Astrocyte (in vitro differentiated cells and primary cell): ENCODE data around the gene DGKB. TPM values are rescaled to one million over a fixed set of nuclear protein-coding genes. Genes with fewer than 3 reads are reported as not detected.

ENCODE experiments used
- DNase-seq: peaks from one replicate; pipeline ENCODE4 v3.0.0-alpha.2; 2010; ENCODE audit warnings: low read depth
- FAIRE-seq: peaks from 2 replicates; lab custom pipeline; 2011; peaks lifted over from hg19 to GRCh38; lab: Jason Lieb, UNC
- H2AFZ ChIP-seq: 2 replicates; pipeline ENCODE4 v1.6.0; 2012; ENCODE audit warnings: low read depth, low read length, inconsistent platforms
- H3K27ac ChIP-seq: 2 replicates; pipeline ENCODE4 v1.5.1; 2011; ENCODE audit warnings: low read depth, low read length, inconsistent platforms
- H3K27me3 ChIP-seq: 2 replicates; pipeline ENCODE4 v1.6.0; 2011; ENCODE audit warnings: low read length, inconsistent platforms; ENCODE audit not compliant: insufficient read depth
- H3K36me3 ChIP-seq: 2 replicates; pipeline ENCODE4 v1.5.1; 2011; ENCODE audit warnings: low read length, inconsistent platforms; ENCODE audit not compliant: insufficient read depth
- H3K4me1 ChIP-seq: 2 replicates; pipeline ENCODE4 v1.5.1; 2011; ENCODE audit warnings: low read length, inconsistent platforms; ENCODE audit not compliant: insufficient read depth
- H3K4me2 ChIP-seq: 2 replicates; pipeline ENCODE4 v1.6.0; 2012; ENCODE audit warnings: low read length, inconsistent platforms
- H3K4me3 ChIP-seq: 2 replicates; pipeline ENCODE4 v1.5.1; 2011; ENCODE audit warnings: low read depth, mild to moderate bottlenecking, low read length, inconsistent platforms; ENCODE audit not compliant: insufficient read depth
- H3K79me2 ChIP-seq: 2 replicates; pipeline ENCODE4 v1.6.0; 2012; ENCODE audit warnings: mild to moderate bottlenecking, low read length, inconsistent platforms; ENCODE audit not compliant: insufficient read depth
- H3K9ac ChIP-seq: 2 replicates; pipeline ENCODE4 v1.6.0; 2012; ENCODE audit warnings: mild to moderate bottlenecking, low read length, inconsistent platforms
- H3K9me3 ChIP-seq: 2 replicates; pipeline ENCODE4 v1.5.1; 2012; ENCODE audit warnings: low read depth, mild to moderate bottlenecking, low read length, inconsistent platforms; ENCODE audit not compliant: insufficient read depth
- H4K20me1 ChIP-seq: 2 replicates; pipeline ENCODE4 v1.6.0; 2012; ENCODE audit warnings: low read length, inconsistent platforms; ENCODE audit not compliant: insufficient read depth
- H3K27ac Mint-ChIP-seq: one replicate; pipeline ENCODE4 v1.8.0; 2021; ENCODE audit warnings: mild to moderate bottlenecking, mixed read lengths; ENCODE audit not compliant: unreplicated experiment
- H3K27me3 Mint-ChIP-seq: one replicate; pipeline ENCODE4 v1.8.0; 2021; ENCODE audit warnings: low read depth, mixed read lengths; ENCODE audit not compliant: unreplicated experiment
- H3K36me3 Mint-ChIP-seq: one replicate; pipeline ENCODE4 v1.8.0; 2021; ENCODE audit warnings: low read depth, mixed read lengths; ENCODE audit not compliant: unreplicated experiment
- H3K4me1 Mint-ChIP-seq: one replicate; pipeline ENCODE4 v1.8.0; 2021; ENCODE audit warnings: low read depth, mixed read lengths; ENCODE audit not compliant: unreplicated experiment
- H3K4me3 Mint-ChIP-seq: one replicate; pipeline ENCODE4 v1.8.0; 2021; ENCODE audit warnings: mild to moderate bottlenecking, moderate library complexity, mixed read lengths; ENCODE audit not compliant: unreplicated experiment
- H3K9me3 Mint-ChIP-seq: one replicate; pipeline ENCODE4 v1.8.0; 2021; ENCODE audit warnings: mild to moderate bottlenecking, mixed read lengths; ENCODE audit not compliant: unreplicated experiment
- CTCF ChIP-seq: IDR thresholded peaks from 2 replicates; pipeline ENCODE4 v1.5.1; 2011; ENCODE audit warnings: low read depth, mild to moderate bottlenecking, inconsistent platforms, low read length, moderate library complexity; ENCODE audit not compliant: insufficient read depth
- EZH2 ChIP-seq: IDR thresholded peaks from 2 replicates; pipeline ENCODE4 v1.6.1; 2012; ENCODE audit warnings: mild to moderate bottlenecking, low read length, inconsistent platforms; ENCODE audit not compliant: insufficient read depth
- total RNA-seq: library from RNA; stranded (reverse); gene quantifications from 2 replicates; pipeline ENCODE4 v1.2.1, GENCODE V29; 2021

Gene DGKB
- total RNA-seq, 1 donor from 2014 or later = 0.39 TPM

DNA sequence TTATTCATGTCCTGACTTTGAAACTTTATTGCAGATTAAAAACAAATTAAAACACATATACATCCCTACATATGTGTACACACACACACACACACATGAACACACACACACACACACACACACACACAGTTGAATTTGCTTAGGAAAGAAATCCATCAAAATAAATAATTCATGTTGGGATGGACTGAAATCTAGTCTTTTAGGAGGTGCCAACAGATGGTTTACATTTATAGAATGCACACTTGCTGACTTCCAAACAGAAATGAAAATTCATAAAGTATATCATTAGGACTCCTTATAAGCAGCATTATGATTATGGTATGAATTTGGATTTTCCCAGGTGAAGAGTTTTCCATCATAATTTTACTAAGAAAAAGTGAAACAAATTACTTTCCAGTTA is 642.5 kb downstream of the DGKB start:
- no peaks in the 10 kb centered on the region for H3K79me2 ChIP-seq
- H3K9ac ChIP-seq = no peak overlapping the region
- no peak overlapping the region for H3K27ac ChIP-seq
- no peak overlapping the region for H3K4me2 ChIP-seq
- no peaks in the 10 kb centered on the region for H3K27me3 Mint-ChIP-seq
- H2AFZ ChIP-seq = no peak overlapping the region
- no peak overlapping the region for H3K4me3 ChIP-seq
- no peaks in the 10 kb centered on the region for H4K20me1 ChIP-seq
- TF ChIP-seq CTCF = no peak
- H3K4me1 Mint-ChIP-seq = no peaks in the 10 kb centered on the region
- H3K36me3 ChIP-seq = no peaks in the 10 kb centered on the region
- no peak overlapping the region for H3K4me3 Mint-ChIP-seq
- H3K9me3 Mint-ChIP-seq = no peaks in the 10 kb centered on the region
- DNase-seq (no peak), FAIRE-seq (no peak)
- H3K4me1 ChIP-seq = no peaks in the 10 kb centered on the region
- H3K27me3 ChIP-seq = no peaks in the 10 kb centered on the region
- no peak overlapping the region for H3K27ac Mint-ChIP-seq
- H3K9me3 ChIP-seq = no peaks in the 10 kb centered on the region
- H3K36me3 Mint-ChIP-seq = no peaks in the 10 kb centered on the region

GRCh38 chr7:14258861-14259260 is 643.7 kb downstream of the DGKB start:
- DNase-seq (no peak), FAIRE-seq (no peak)
- Histone ChIP-seq H3K27me3 (no peaks in the 10 kb centered on the region), H3K4me2 (no peak overlapping the region), H3K36me3 (no peaks in the 10 kb centered on the region), H2AFZ (no peak overlapping the region), H4K20me1 (no peaks in the 10 kb centered on the region), H3K9ac (no peak overlapping the region), H3K4me3 (no peak overlapping the region), H3K9me3 (no peaks in the 10 kb centered on the region), H3K4me1 (no peaks in the 10 kb centered on the region), H3K79me2 (no peaks in the 10 kb centered on the region), H3K27ac (no peak overlapping the region)
- H3K4me1 Mint-ChIP-seq = no peaks in the 10 kb centered on the region
- H3K27me3 Mint-ChIP-seq = no peaks in the 10 kb centered on the region
- no peak overlapping the region for H3K27ac Mint-ChIP-seq
- no peak overlapping the region for H3K4me3 Mint-ChIP-seq
- H3K9me3 Mint-ChIP-seq = no peaks in the 10 kb centered on the region
- H3K36me3 Mint-ChIP-seq = no peaks in the 10 kb centered on the region
- no peak for TF ChIP-seq CTCF
- TF ChIP-seq EZH2 = no peak

DNA sequence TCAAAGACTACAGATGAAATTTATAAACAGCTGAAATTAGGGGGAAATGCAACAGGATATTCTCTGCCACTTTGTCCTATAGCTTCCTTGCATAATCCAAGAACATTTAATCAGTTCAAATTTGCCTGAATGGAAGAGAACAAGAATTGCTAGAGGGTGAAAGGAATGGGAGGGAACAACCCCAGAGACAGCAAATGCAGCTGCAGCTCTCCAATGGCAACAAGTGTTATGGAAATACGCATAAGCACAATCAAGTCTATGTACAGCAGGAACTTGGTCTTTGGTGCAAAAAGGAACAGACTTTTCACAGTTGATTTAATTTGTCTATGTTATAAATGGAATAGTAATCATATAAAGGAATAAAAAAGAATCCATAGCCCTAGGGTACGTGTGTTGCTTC is 644.1 kb downstream of the DGKB start:
- Histone ChIP-seq H4K20me1 (no peaks in the 10 kb centered on the region), H3K4me1 (no peaks in the 10 kb centered on the region), H3K9me3 (no peaks in the 10 kb centered on the region), H3K36me3 (no peaks in the 10 kb centered on the region), H3K9ac (no peak overlapping the region), H2AFZ (no peak overlapping the region), H3K27ac (no peak overlapping the region), H3K4me3 (no peak overlapping the region), H3K79me2 (no peaks in the 10 kb centered on the region), H3K4me2 (no peak overlapping the region), H3K27me3 (no peaks in the 10 kb centered on the region)
- Mint-ChIP-seq H3K27me3 (no peaks in the 10 kb centered on the region), H3K27ac (no peak overlapping the region), H3K4me3 (no peak overlapping the region), H3K36me3 (no peaks in the 10 kb centered on the region), H3K9me3 (no peaks in the 10 kb centered on the region), H3K4me1 (no peaks in the 10 kb centered on the region)
- TF ChIP-seq CTCF = no peak
- no peak for TF ChIP-seq EZH2
- FAIRE-seq (no peak), DNase-seq (no peak)
